SK-N-SH treated with all-trans-retinoic acid at 6 μM for 48 hours (cell line): ENCODE data around the gene KRTAP2-2.
"Not testable (repeated sequence)": the region's sequence is repeated elsewhere in the genome, so short reads cannot be mapped to it uniquely, and the experiment has no call there.

Experiments used
- ATAC-seq: fragments of 200-7000 bp; cut with Tn5 transposase; 3 replicates; pipeline ENCODE4 v1.9.1; 2020; ENCODE audit warnings: mild to moderate bottlenecking, moderate library complexity
- ARNTL ChIP-seq: fragments of 450-650 bp; formaldehyde crosslinking; IDR thresholded peaks from 2 replicates; pipeline ENCODE4 v1.5.0; 2020; ENCODE audit warnings: low read depth, mild to moderate bottlenecking, moderate library complexity, borderline replicate concordance
- BACH2 ChIP-seq: fragments of 250-450 bp; sonication (Bioruptor Pico); IDR thresholded peaks from 2 replicates; pipeline ENCODE4 v1.9.0; 2021; ENCODE audit warnings: mild to moderate bottlenecking, borderline replicate concordance
- CREB5 ChIP-seq: fragments of 250-450 bp; sonication (Bioruptor Pico); IDR thresholded peaks from 2 replicates; pipeline ENCODE4 v1.5.1; 2020; ENCODE audit warnings: low read depth, mild to moderate bottlenecking, moderate library complexity
- CSDC2 ChIP-seq: fragments of 250-450 bp; sonication (Bioruptor Pico); IDR thresholded peaks from 2 replicates; pipeline ENCODE4 v1.5.0; 2020; ENCODE audit warnings: mild to moderate bottlenecking, moderate library complexity
- CSRNP3 ChIP-seq: fragments of 250-450 bp; sonication (Bioruptor Pico); IDR thresholded peaks from 2 replicates; pipeline ENCODE4 v1.5.1; 2021; ENCODE audit warnings: mild to moderate bottlenecking, moderate library complexity
- ESRRG ChIP-seq: fragments of 250-450 bp; sonication (Bioruptor Pico); IDR thresholded peaks from 2 replicates; pipeline ENCODE4 v1.6.1; 2021; ENCODE audit warnings: mild to moderate bottlenecking
- GLIS3 ChIP-seq: fragments of 250-450 bp; sonication (Bioruptor Pico); IDR thresholded peaks from 2 replicates; pipeline ENCODE4 v1.5.0; 2020; ENCODE audit warnings: mild to moderate bottlenecking, moderate library complexity
- ISL1 ChIP-seq: fragments of 250-450 bp; sonication (Bioruptor Pico); IDR thresholded peaks from 2 replicates; pipeline ENCODE4 v2.1.2; 2022; ENCODE audit warnings: mild to moderate bottlenecking, moderate library complexity
- OSR1 ChIP-seq: fragments of 250-450 bp; sonication (Bioruptor Pico); IDR thresholded peaks from 2 replicates; pipeline ENCODE4 v1.8.0; 2022; ENCODE audit warnings: moderate library complexity, mild to moderate bottlenecking, inconsistent platforms
- POU6F1 ChIP-seq: fragments of 250-450 bp; sonication (Bioruptor Pico); IDR thresholded peaks from 2 replicates; pipeline ENCODE4 v1.8.0; 2021; ENCODE audit warnings: low read depth, mild to moderate bottlenecking, moderate library complexity, borderline replicate concordance
- PPARA ChIP-seq: fragments of 250-450 bp; sonication (Bioruptor Pico); IDR thresholded peaks from 2 replicates; pipeline ENCODE4 v1.5.0; 2020; ENCODE audit warnings: mild to moderate bottlenecking, borderline replicate concordance
- RARB ChIP-seq: fragments of 250-450 bp; sonication (Bioruptor Pico); IDR thresholded peaks from 2 replicates; pipeline ENCODE4 v1.8.0; 2021; ENCODE audit warnings: mild to moderate bottlenecking, moderate library complexity
- SNAI2 ChIP-seq: fragments of 250-450 bp; sonication (Bioruptor Pico); IDR thresholded peaks from 2 replicates; pipeline ENCODE4 v1.5.0; 2020; ENCODE audit warnings: mild to moderate bottlenecking, moderate library complexity
- TCF4 ChIP-seq: fragments of 250-450 bp; sonication (Bioruptor Pico); IDR thresholded peaks from 2 replicates; pipeline ENCODE4 v1.8.0; 2021; ENCODE audit warnings: mild to moderate bottlenecking, moderate library complexity, borderline replicate concordance
- TOX ChIP-seq: fragments of 250-450 bp; sonication (Bioruptor Pico); IDR thresholded peaks from 2 replicates; pipeline ENCODE4 v1.8.0; 2021; ENCODE audit warnings: mild to moderate bottlenecking, moderate library complexity, borderline replicate concordance
- TSHZ2 ChIP-seq: fragments of 250-450 bp; sonication (Bioruptor Pico); IDR thresholded peaks from 2 replicates; pipeline ENCODE4 v1.5.0; 2020; ENCODE audit warnings: mild to moderate bottlenecking, moderate library complexity
- ZC3H10 ChIP-seq: fragments of 250-450 bp; sonication (Bioruptor Pico); IDR thresholded peaks from 2 replicates; pipeline ENCODE4 v1.5.1; 2021; ENCODE audit warnings: mild to moderate bottlenecking, moderate library complexity
- ZNF565 ChIP-seq: fragments of 450-650 bp; formaldehyde crosslinking; conservative IDR thresholded peaks from 2 replicates; pipeline ENCODE4 v1.5.0; 2020; ENCODE audit warnings: low read depth, mild to moderate bottlenecking, moderate library complexity
- ZNF8 ChIP-seq: fragments of 450-650 bp; formaldehyde crosslinking; IDR thresholded peaks from 2 replicates; pipeline ENCODE4 v1.5.0; 2020; ENCODE audit warnings: mild to moderate bottlenecking, moderate library complexity

Gene KRTAP2-2

GRCh38 chr17:41098042-41098441, 43.0 kb upstream of the KRTAP2-2 start, which contains the start of gene KRTAP4-8:
TSS of gene KRTAP4-8 (minus strand) at chr17:41098142. CDS start at chr17:41098084, 58 bp downstream.
- ATAC-seq: no peak

GRCh38 chr17:41096055-41096454, 41.0 kb upstream of the KRTAP2-2 start:
- TF ChIP-seq POU6F1 (CRISPR knock-in tag) (no peak), OSR1 (CRISPR knock-in tag) (no peak), GLIS3 (CRISPR knock-in tag) (no peak), PPARA (CRISPR knock-in tag) (no peak), ARNTL (CRISPR knock-in tag) (no peak), ZNF8 (CRISPR knock-in tag) (no peak)
- TF ChIP-seq, all 23 proteins: peak for 0

More at GRCh38 chr17:41098042-41098441, 43.0 kb upstream of the KRTAP2-2 start, which contains the start of gene KRTAP4-8:
- TF ChIP-seq GLIS3 (CRISPR knock-in tag) (no peak), SNAI2 (CRISPR knock-in tag) (no peak), BACH2 (CRISPR knock-in tag) (no peak), CSRNP3 (CRISPR knock-in tag) (no peak), ZNF8 (CRISPR knock-in tag) (no peak), POU6F1 (CRISPR knock-in tag) (no peak), ZNF565 (CRISPR knock-in tag) (no peak), TCF4 (CRISPR knock-in tag) (no peak), PPARA (CRISPR knock-in tag) (no peak), TOX (no peak), CSDC2 (CRISPR knock-in tag) (no peak), CREB5 (CRISPR knock-in tag) (no peak), RARB (CRISPR knock-in tag) (no peak)

GRCh38 chr17:41088760-41089352, 33.8 kb upstream of the KRTAP2-2 start:
- ATAC-seq: not testable (repeated sequence)

More at GRCh38 chr17:41096055-41096454, 41.0 kb upstream of the KRTAP2-2 start:
- ATAC-seq: no peak

GRCh38 chr17:41084100-41084856, 29.2 kb upstream of the KRTAP2-2 start, which contains the start of gene KRTAP4-7:
TSS of gene KRTAP4-7 (plus strand) at chr17:41084150. CDS start at chr17:41084207, 57 bp downstream.
- ATAC-seq: peak; percentile 47; the same call in 2 of the 3 replicates

GRCh38 chr17:41083427-41083826, 28.4 kb upstream of the KRTAP2-2 start:
- peak; percentile 83 for ATAC-seq

GRCh38 chr17:41082626-41083025, 27.6 kb upstream of the KRTAP2-2 start:
- no peak for ATAC-seq
- TF ChIP-seq ESRRG (CRISPR knock-in tag) (no peak), GLIS3 (CRISPR knock-in tag) (no peak), SNAI2 (CRISPR knock-in tag) (no peak), POU6F1 (CRISPR knock-in tag) (no peak), ISL1 (CRISPR knock-in tag) (no peak), ARNTL (CRISPR knock-in tag) (no peak), TCF4 (CRISPR knock-in tag) (no peak), ZC3H10 (CRISPR knock-in tag) (no peak), BACH2 (CRISPR knock-in tag) (no peak), TOX (no peak), OSR1 (CRISPR knock-in tag) (no peak), TSHZ2 (CRISPR knock-in tag) (no peak)
